Activated naive CD4-positive, alpha-beta T cell treated with anti-CD3 and anti-CD28 coated beads, Interleukin-2, amount 10 ng/mL, durations not matched to agents 5 hours and 36 hours (primary cell): ENCODE measurements around the gene OOSP4A. TPM values are rescaled to one million over a fixed set of nuclear protein-coding genes. Genes with fewer than 3 reads are reported as not detected.

Experiments used
- total RNA-seq, 2 experiments: library from RNA; stranded (reverse); gene quantifications; one replicate each; pipeline ENCODE4 v1.2.3, GENCODE V29; 2021

The OOSP4A gene
- total RNA-seq: not detected

DNA sequence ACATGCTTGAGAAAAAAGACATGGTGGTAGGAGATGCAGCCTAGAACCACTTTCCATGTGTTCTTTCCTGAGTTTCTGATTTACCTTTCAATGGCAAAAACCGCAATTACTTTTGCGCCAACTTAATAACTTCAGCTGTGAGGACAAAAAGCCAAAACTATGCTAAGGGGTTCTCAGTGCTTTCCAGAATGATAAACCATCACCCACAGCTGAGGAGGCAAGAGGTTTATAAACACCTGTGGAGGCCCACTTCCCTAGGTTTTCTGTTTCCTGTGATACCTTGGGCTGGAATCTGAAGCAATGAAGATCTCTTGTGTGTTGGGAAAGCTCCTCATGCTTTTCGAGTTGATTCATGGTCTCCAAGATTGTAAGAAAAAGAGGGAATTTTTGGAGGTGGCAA, at the start of gene OOSP4A:
Gene OOSP4A (plus strand): TSS at position 301 of the 400 bp plus-strand sequence. CDS start 0 bp downstream, at position 301.

DNA sequence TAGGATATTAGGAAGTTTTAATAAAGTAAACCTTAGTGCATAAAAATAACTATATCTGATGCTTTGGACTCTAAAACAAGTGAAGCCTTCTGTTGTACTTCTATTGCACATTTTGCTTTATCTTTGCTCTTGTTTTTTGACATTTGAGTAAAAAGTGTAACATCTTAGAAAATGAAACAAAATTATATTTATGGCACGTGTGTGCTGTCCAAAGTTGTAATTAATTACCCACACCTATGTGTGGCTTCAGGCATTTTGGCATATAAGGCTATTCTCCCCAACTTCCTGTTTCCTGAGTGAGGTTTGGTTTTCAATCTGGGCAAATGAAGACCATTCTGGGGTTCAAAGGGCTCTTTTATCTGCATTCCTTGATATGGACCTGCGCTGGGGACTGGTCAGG, 25.7 kb upstream of the OOSP4A start, which contains the start of gene OOSP1:
Gene OOSP1 (plus strand): TSS at position 301 of the 400 bp plus-strand sequence. CDS start 23 bp downstream, at position 324.

DNA sequence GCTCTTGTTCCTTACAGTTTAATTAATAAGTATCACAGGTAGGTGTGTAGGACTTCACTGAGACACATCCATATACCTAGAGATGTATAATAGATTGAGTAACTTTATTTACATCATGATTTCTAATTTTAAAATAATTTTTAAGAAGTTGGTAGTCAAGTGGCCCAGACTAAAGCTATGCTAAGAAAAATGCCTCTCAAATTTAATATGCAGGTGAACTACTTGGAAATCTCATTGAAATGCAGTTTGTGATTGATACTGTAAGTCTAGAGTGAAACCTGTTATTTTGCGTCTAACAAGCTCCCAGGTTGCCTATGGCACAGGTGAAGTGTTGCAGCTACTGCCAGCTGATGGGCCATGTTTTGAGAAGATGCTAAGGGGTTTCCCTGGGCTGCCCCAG, 53.0 kb downstream of the OOSP4A start, which contains the start of gene OOSP4B:
Gene OOSP4B (plus strand): TSS at position 301 of the 400 bp plus-strand sequence.

Other genes with a start within 250 kb of the OOSP4A start
- 10 to 100 TPM; 39.3 to 40.2 TPM for gene STX3, start 208.7 kb upstream of the OOSP4A start, total RNA-seq
- gene MRPL16, start 153.3 kb upstream of the OOSP4A start, total RNA-seq: 10 to 100 TPM; 60.9 to 65.9 TPM
- gene CBLIF, start 118.5 kb upstream of the OOSP4A start, total RNA-seq: not detected
- gene TCN1, start 97.5 kb upstream of the OOSP4A start, total RNA-seq: not detected
- gene OOSP3, start 85.3 kb upstream of the OOSP4A start, total RNA-seq: not detected
- not detected for gene OOSP1, start 25.6 kb upstream of the OOSP4A start, total RNA-seq
- not detected for gene OOSP4B, start 53.1 kb downstream of the OOSP4A start, total RNA-seq
- gene OOSP2, start 76.4 kb downstream of the OOSP4A start, total RNA-seq: not detected
- gene MS4A3, start 92.6 kb downstream of the OOSP4A start, total RNA-seq: not detected
- gene MS4A2, start 124.6 kb downstream of the OOSP4A start, total RNA-seq: not detected
- not detected for gene MS4A6A, start 219.1 kb downstream of the OOSP4A start, total RNA-seq